Uterus (tissue), 2 donors: Measurements from ENCODE around the gene LETM1.

Experiments
- CTCF ChIP-seq, 4 experiments: fragments of 200-600 bp in 2 of 4; fragments of 450-650 bp in 2 of 4; sonication (generic) in 2 of 4; IDR thresholded peaks; one replicate each; pipeline ENCODE4 v1.5.1; 2016 to 2019; ENCODE audit warnings: antibody characterized with exemption in 4 of 4, mild to moderate bottlenecking in 2 of 4, moderate library complexity in 1 of 4
- POLR2A ChIP-seq, 2 donors: fragments of 450-650 bp; IDR thresholded peaks; one replicate each; pipeline ENCODE4 v1.6.1; 2016; ENCODE audit warnings: antibody characterized with exemption in 2 of 2, mild to moderate bottlenecking in 1 of 2, moderate library complexity in 1 of 2

GRCh38 chr4:1887052-1887451 lies 31.1 kb upstream of the LETM1 start:
- TF ChIP-seq CTCF (IDR thresholded peaks at IDR 0.05), result no peak
- no peak for TF ChIP-seq POLR2A (IDR thresholded peaks at IDR 0.05)
